Measurements from ENCODE around the gene CACNG8. TPM values are rescaled to one million over a fixed set of nuclear protein-coding genes. Genes with fewer than 3 reads are reported as not detected.

CACNG8 gene
- total RNA-seq, 2 donors from 2014 or later, result 0.04 to 0.24 TPM

GRCh38 chr19:53966931-53967330 is 4.2 kb downstream of the CACNG8 start:
- no peak overlapping the region for H3K4me3 ChIP-seq
- H3K36me3 ChIP-seq, result no peaks in the 10 kb centered on the region
- no peaks in the 10 kb centered on the region for H3K4me1 ChIP-seq
- TF ChIP-seq, protein P1, sequence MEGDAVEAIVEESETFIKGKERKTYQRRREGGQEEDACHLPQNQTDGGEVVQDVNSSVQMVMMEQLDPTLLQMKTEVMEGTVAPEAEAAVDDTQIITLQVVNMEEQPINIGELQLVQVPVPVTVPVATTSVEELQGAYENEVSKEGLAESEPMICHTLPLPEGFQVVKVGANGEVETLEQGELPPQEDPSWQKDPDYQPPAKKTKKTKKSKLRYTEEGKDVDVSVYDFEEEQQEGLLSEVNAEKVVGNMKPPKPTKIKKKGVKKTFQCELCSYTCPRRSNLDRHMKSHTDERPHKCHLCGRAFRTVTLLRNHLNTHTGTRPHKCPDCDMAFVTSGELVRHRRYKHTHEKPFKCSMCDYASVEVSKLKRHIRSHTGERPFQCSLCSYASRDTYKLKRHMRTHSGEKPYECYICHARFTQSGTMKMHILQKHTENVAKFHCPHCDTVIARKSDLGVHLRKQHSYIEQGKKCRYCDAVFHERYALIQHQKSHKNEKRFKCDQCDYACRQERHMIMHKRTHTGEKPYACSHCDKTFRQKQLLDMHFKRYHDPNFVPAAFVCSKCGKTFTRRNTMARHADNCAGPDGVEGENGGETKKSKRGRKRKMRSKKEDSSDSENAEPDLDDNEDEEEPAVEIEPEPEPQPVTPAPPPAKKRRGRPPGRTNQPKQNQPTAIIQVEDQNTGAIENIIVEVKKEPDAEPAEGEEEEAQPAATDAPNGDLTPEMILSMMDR (IDR thresholded peaks at IDR 0.05), result no peak
- peaks cover 7 to 8% of the 10 kb centered on the region in 2 donors for H3K27me3 ChIP-seq
- H3K9me3 ChIP-seq, result no peaks in the 10 kb centered on the region
- no peak for DNase-seq (ENCODE audit: low spot score)
- H3K27ac ChIP-seq, result no peak overlapping the region

GRCh38 chr19:53969366-53969765 is 6.6 kb downstream of the CACNG8 start:
- no peak overlapping the region for H3K27ac ChIP-seq
- H3K27me3 ChIP-seq, result no peaks in the 10 kb centered on the region
- H3K9me3 ChIP-seq, result no peaks in the 10 kb centered on the region
- H3K4me3 ChIP-seq, result no peak overlapping the region
- TF ChIP-seq, protein P1 (IDR thresholded peaks at IDR 0.05), result no peak
- no peaks in the 10 kb centered on the region for H3K4me1 ChIP-seq
- no peak for DNase-seq (ENCODE audit: low spot score)
- H3K36me3 ChIP-seq, result no peaks in the 10 kb centered on the region

DNA sequence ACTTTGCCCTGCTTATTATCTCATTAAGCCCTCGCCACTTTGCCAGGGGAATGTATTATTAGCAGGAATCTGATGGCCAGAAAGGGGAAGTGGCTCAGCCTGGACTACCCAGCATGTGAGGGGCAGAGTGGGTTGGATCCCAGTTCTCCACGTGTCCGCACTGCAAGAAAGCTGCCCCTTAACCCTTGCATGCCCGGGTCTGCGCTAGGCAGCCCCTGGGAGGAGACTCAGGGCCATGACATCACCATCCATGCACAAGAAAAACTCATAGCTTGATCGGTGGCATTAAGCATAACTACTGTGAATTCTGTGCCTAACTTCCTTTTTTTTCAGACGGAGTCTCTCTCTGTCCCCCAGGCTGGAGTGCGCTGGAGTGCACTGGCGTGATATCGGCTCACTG is 8.9 kb downstream of the CACNG8 start:
- H3K4me3 ChIP-seq, result no peak overlapping the region
- H3K27me3 ChIP-seq, result no peaks in the 10 kb centered on the region
- TF ChIP-seq, protein P1 (IDR thresholded peaks at IDR 0.05), result no peak
- no peaks in the 10 kb centered on the region for H3K36me3 ChIP-seq
- no peaks in the 10 kb centered on the region for H3K9me3 ChIP-seq
- no peaks in the 10 kb centered on the region for H3K4me1 ChIP-seq
- DNase-seq (ENCODE audit: low spot score), result no peak
- no peak overlapping the region for H3K27ac ChIP-seq

DNA sequence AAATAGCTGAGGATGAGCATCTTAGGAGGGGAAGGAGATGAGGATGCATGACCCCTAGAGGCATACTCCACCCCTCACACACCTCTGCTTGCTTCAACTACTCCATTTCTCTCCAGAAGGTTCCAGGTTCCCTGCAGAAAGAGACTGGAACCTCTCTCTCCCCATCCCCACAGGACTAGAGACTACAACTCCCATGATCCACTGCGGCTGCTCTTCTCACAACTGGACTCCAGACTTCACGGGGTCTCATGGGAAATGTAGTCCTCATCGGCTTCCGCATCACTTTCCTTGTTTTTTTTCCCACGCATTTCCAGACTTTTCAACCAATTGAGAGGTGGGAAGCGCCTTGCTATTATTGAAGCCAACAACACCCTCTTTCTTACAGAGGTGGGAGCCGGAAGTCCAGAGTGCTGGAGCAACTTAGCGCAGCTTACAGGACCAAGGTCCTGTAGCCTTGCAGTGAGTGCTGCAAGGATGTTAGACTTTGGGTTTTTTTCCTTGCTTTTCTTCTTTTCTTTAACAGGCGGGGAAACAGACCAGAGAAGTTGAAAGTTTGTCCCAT is 14.8 kb downstream of the CACNG8 start:
- Histone ChIP-seq H3K4me3 (peak overlapping the region in 1 of 2 donors; percentile 37), H3K9me3 (no peaks in the 10 kb centered on the region), H3K27ac (no peak overlapping the region), H3K4me1 (peaks cover 0 to 39% of the 10 kb centered on the region in 2 donors), H3K27me3 (peaks cover 11 to 16% of the 10 kb centered on the region in 2 donors), H3K36me3 (no peaks in the 10 kb centered on the region)
- TF ChIP-seq, protein P1 (IDR thresholded peaks at IDR 0.05), result no peak
- peak; percentile 80 for DNase-seq (ENCODE audit: low spot score)

GRCh38 chr19:53977991-53978731 is 15.4 kb downstream of the CACNG8 start:
- Histone ChIP-seq H3K36me3 (no peaks in the 10 kb centered on the region), H3K4me3 (peak overlapping the region in 1 of 2 donors; percentile 37), H3K27me3 (peaks cover 11 to 21% of the 10 kb centered on the region in 2 donors), H3K4me1 (peaks cover 0 to 39% of the 10 kb centered on the region in 2 donors), H3K27ac (no peak overlapping the region), H3K9me3 (no peaks in the 10 kb centered on the region)
- DNase-seq (ENCODE audit: low spot score), result peak; percentile 60
- TF ChIP-seq, protein P1 (IDR thresholded peaks at IDR 0.05), result no peak

Measured in right atrium auricular region (tissue), 2 donors.